NT2/D1 (cell line): ENCODE results near the gene RHOBTB3.

Source experiments
- DNase-seq: peaks from one replicate; pipeline ENCODE4 v3.0.0-alpha.2; 2011; ENCODE audit warnings: low read depth, low spot score
- H3K27me3 ChIP-seq: 2 replicates; pipeline ENCODE4 v1.6.0; 2011; ENCODE audit warnings: mild to moderate bottlenecking; ENCODE audit not compliant: insufficient read length, insufficient read depth
- H3K36me3 ChIP-seq: 2 replicates; pipeline ENCODE4 v1.6.1; 2011; ENCODE audit warnings: mild to moderate bottlenecking, low read length, mixed read lengths; ENCODE audit not compliant: insufficient read depth, insufficient read length
- H3K4me1 ChIP-seq: 2 replicates; pipeline ENCODE4 v1.5.1; 2011; ENCODE audit not compliant: insufficient read depth, insufficient read length
- H3K4me3 ChIP-seq: 2 replicates; pipeline ENCODE4 v1.5.1; 2011; ENCODE audit warnings: low read depth; ENCODE audit not compliant: insufficient read length
- H3K9ac ChIP-seq: 2 replicates; pipeline ENCODE4 v1.6.0; 2011; ENCODE audit warnings: low read depth; ENCODE audit not compliant: insufficient read length
- H3K9me3 ChIP-seq: 2 replicates; pipeline ENCODE4 v1.5.1; 2011; ENCODE audit warnings: mild to moderate bottlenecking, low read length; ENCODE audit not compliant: insufficient read depth
- SUZ12 ChIP-seq: IDR thresholded peaks from 2 replicates; pipeline ENCODE4 v1.6.1; 2011; ENCODE audit not compliant: insufficient read length, insufficient read depth; ENCODE audit errors: extremely low read depth
- YY1 ChIP-seq: IDR thresholded peaks from 2 replicates; pipeline ENCODE4 v1.6.1; 2011; ENCODE audit not compliant: insufficient read length, insufficient read depth
- ZNF274 ChIP-seq: IDR thresholded peaks from 2 replicates; pipeline ENCODE4 v1.6.1; 2011; ENCODE audit warnings: mild to moderate bottlenecking, low read depth, low read length

RHOBTB3 gene

GRCh38 chr5:95840956-95841705, 110.0 kb downstream of the RHOBTB3 start:
- no peak overlapping the region for H3K9ac ChIP-seq
- DNase-seq, result no peak

GRCh38 chr5:95841914-95842812, 111.0 kb downstream of the RHOBTB3 start:
- Histone ChIP-seq H3K36me3 (no peaks in the 10 kb centered on the region), H3K4me3 (no peak overlapping the region), H3K27me3 (no peaks in the 10 kb centered on the region), H3K9ac (no peak overlapping the region), H3K4me1 (no peaks in the 10 kb centered on the region), H3K9me3 (no peaks in the 10 kb centered on the region)
- TF ChIP-seq YY1 (no peak), ZNF274 (no peak), SUZ12 (no peak)
- no peak for DNase-seq

More at GRCh38 chr5:95840956-95841705, 110.0 kb downstream of the RHOBTB3 start:
- H3K9me3 ChIP-seq, result no peaks in the 10 kb centered on the region
- H3K4me1 ChIP-seq, result no peaks in the 10 kb centered on the region
- TF ChIP-seq YY1 (no peak), ZNF274 (no peak), SUZ12 (no peak)
- no peaks in the 10 kb centered on the region for H3K36me3 ChIP-seq
- H3K4me3 ChIP-seq, result no peak overlapping the region
- H3K27me3 ChIP-seq, result no peaks in the 10 kb centered on the region

GRCh38 chr5:95842854-95843544, 111.9 kb downstream of the RHOBTB3 start:
- no peak overlapping the region for H3K4me3 ChIP-seq
- TF ChIP-seq ZNF274, result no peak
- TF ChIP-seq YY1, result no peak
- TF ChIP-seq SUZ12, result no peak
- H3K27me3 ChIP-seq, result no peaks in the 10 kb centered on the region
- no peaks in the 10 kb centered on the region for H3K4me1 ChIP-seq
- H3K9ac ChIP-seq, result no peak overlapping the region
- H3K36me3 ChIP-seq, result no peaks in the 10 kb centered on the region
- no peaks in the 10 kb centered on the region for H3K9me3 ChIP-seq
- no peak for DNase-seq

GRCh38 chr5:95843733-95844223, 112.6 kb downstream of the RHOBTB3 start:
- H3K4me1 ChIP-seq, result no peaks in the 10 kb centered on the region
- no peak overlapping the region for H3K9ac ChIP-seq
- no peak overlapping the region for H3K4me3 ChIP-seq
- H3K9me3 ChIP-seq, result no peaks in the 10 kb centered on the region
- TF ChIP-seq ZNF274 (no peak), SUZ12 (no peak), YY1 (no peak)
- no peaks in the 10 kb centered on the region for H3K27me3 ChIP-seq
- no peaks in the 10 kb centered on the region for H3K36me3 ChIP-seq
- no peak for DNase-seq

GRCh38 chr5:95845391-95845790, 114.3 kb downstream of the RHOBTB3 start:
- H3K4me3 ChIP-seq, result no peak overlapping the region
- no peak for DNase-seq
- 0 out of 2 replicates have a peak, but pooled peaks cover 2% of the 10 kb centered on the region for H3K9me3 ChIP-seq
- no peak overlapping the region for H3K9ac ChIP-seq
- H3K27me3 ChIP-seq, result no peaks in the 10 kb centered on the region
- no peaks in the 10 kb centered on the region for H3K36me3 ChIP-seq
- no peak for TF ChIP-seq SUZ12
- TF ChIP-seq YY1, result no peak
- no peak for TF ChIP-seq ZNF274
- H3K4me1 ChIP-seq, result no peaks in the 10 kb centered on the region
